Karpas-422 (cell line): Measurements from ENCODE around the gene ASB9. TPM values are rescaled to one million over a fixed set of nuclear protein-coding genes. Genes with fewer than 3 reads are reported as not detected.
"Not testable (repeated sequence)": the region's sequence is repeated elsewhere in the genome, so short reads cannot be mapped to it uniquely, and the experiment has no call there.

Source experiments
- DNase-seq: peaks from one replicate; pipeline ENCODE4 v3.0.0-alpha.2; 2015
- H2AFZ ChIP-seq: fragments of 200-600 bp; sonication (generic); 2 replicates; pipeline ENCODE4 v1.6.1; 2014; ENCODE audit warnings: antibody characterized with exemption, low read length, mixed read lengths
- H3K27ac ChIP-seq: fragments of 200-600 bp; sonication (generic); 2 replicates; pipeline ENCODE4 v1.5.1; 2014; ENCODE audit warnings: mild to moderate bottlenecking, low read length, moderate library complexity
- H3K27me3 ChIP-seq: fragments of 200-600 bp; sonication (generic); 2 replicates; pipeline ENCODE4 v1.6.1; 2014; ENCODE audit warnings: low read length, mixed read lengths
- H3K36me3 ChIP-seq: fragments of 200-600 bp; sonication (generic); 2 replicates; pipeline ENCODE4 v1.6.1; 2014; ENCODE audit warnings: low read length, mixed read lengths; ENCODE audit not compliant: insufficient read depth
- H3K4me1 ChIP-seq: fragments of 200-600 bp; sonication (generic); 2 replicates; pipeline ENCODE4 v1.6.1; 2014; ENCODE audit warnings: mild to moderate bottlenecking, low read length, mixed read lengths
- H3K4me2 ChIP-seq: fragments of 200-600 bp; sonication (generic); 2 replicates; pipeline ENCODE4 v1.6.1; 2014; ENCODE audit warnings: low read length, low read depth, mild to moderate bottlenecking; ENCODE audit not compliant: poor library complexity, severe bottlenecking
- H3K4me3 ChIP-seq: fragments of 200-600 bp; sonication (generic); 2 replicates; pipeline ENCODE4 v1.5.1; 2014; ENCODE audit warnings: mild to moderate bottlenecking, antibody characterized with exemption, low read length, mixed read lengths
- H3K79me2 ChIP-seq: fragments of 200-600 bp; sonication (generic); 2 replicates; pipeline ENCODE4 v1.6.1; 2014; ENCODE audit warnings: mild to moderate bottlenecking, low read length, mixed read lengths
- H3K9ac ChIP-seq: fragments of 200-600 bp; sonication (generic); 2 replicates; pipeline ENCODE4 v1.6.0; 2014; ENCODE audit warnings: low read length
- H3K9me2 ChIP-seq: fragments of 200-600 bp; sonication (generic), shearing (Covaris generic); replicated peaks from 2 replicates; pipeline ENCODE4 v1.6.0; 2014; ENCODE audit warnings: mild to moderate bottlenecking, low read length, moderate library complexity; ENCODE audit not compliant: insufficient read depth
- H3K9me3 ChIP-seq: fragments of 300-700, 200-600 bp; sonication (generic); 2 replicates; pipeline ENCODE4 v1.6.1; 2014; ENCODE audit warnings: low read length, mixed read lengths
- H4K20me1 ChIP-seq: fragments of 200-600 bp; sonication (generic); 2 replicates; pipeline ENCODE4 v1.6.1; 2014; ENCODE audit warnings: mild to moderate bottlenecking, antibody characterized with exemption, low read length, low read depth; ENCODE audit not compliant: insufficient read depth
- total RNA-seq: library from RNA; depleted of rRNA; stranded (reverse); fragments of >200 nt; shearing (Covaris generic); gene quantifications from 2 replicates; pipeline ENCODE4 v1.2.3, GENCODE V29; 2014; ENCODE audit warnings: low replicate concordance

The ASB9 gene
- total RNA-seq, 1 experiment from 2014 or later = not detected

DNA sequence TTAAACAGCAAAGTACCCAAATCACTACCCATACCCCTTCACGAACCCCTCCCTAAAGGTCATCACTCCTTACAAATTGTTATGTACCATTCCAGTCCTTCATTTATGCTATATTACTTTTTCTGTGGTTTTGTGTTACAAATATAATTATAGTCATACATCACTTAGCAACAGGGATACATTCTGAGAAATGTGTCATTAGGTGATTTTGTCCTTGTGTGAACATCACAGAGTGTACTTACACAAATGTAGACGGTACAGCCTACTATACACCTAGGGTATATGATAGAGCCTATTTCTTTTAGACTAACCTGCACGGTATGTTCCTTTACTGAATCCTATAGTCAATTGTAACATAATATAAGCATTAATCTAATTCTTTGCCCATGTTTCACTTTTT is 61.9 kb downstream of the ASB9 start:
- Histone ChIP-seq H3K9ac (no peak overlapping the region), H3K9me2 (no peaks in the 10 kb centered on the region), H3K27ac (no peak overlapping the region), H3K4me3 (no peak overlapping the region), H3K36me3 (no peaks in the 10 kb centered on the region), H3K79me2 (no peaks in the 10 kb centered on the region), H4K20me1 (no peaks in the 10 kb centered on the region), H3K27me3 (no peaks in the 10 kb centered on the region), H3K4me2 (no peak overlapping the region), H2AFZ (no peak overlapping the region), H3K4me1 (no peaks in the 10 kb centered on the region), H3K9me3 (no peaks in the 10 kb centered on the region)
- DNase-seq = no peak

DNA sequence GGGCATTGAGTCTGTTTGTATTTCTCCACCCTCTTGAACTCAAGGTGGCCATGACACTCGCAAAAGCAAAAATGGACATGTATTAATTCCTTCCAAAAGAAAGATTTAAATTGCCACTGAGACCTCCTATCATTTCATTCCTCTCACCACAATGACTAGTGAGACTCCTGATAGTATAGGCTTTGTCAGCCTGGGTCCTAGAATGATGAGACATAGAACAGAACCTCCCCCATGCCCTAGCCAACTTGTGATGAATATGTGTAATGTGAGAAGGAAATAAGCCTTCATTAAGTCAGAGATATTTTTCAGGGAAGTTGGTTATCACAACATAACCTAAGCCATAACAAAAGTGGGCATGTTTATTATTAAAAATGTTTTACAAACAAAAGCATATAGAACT is 62.5 kb downstream of the ASB9 start:
- H3K4me3 ChIP-seq = no peak overlapping the region
- no peak overlapping the region for H2AFZ ChIP-seq
- H4K20me1 ChIP-seq = no peaks in the 10 kb centered on the region
- no peak overlapping the region for H3K4me2 ChIP-seq
- H3K27ac ChIP-seq = no peak overlapping the region
- no peaks in the 10 kb centered on the region for H3K9me2 ChIP-seq
- no peaks in the 10 kb centered on the region for H3K36me3 ChIP-seq
- H3K79me2 ChIP-seq = no peaks in the 10 kb centered on the region
- no peaks in the 10 kb centered on the region for H3K27me3 ChIP-seq
- no peaks in the 10 kb centered on the region for H3K4me1 ChIP-seq
- DNase-seq = no peak
- H3K9me3 ChIP-seq = no peaks in the 10 kb centered on the region
- H3K9ac ChIP-seq = no peak overlapping the region

DNA sequence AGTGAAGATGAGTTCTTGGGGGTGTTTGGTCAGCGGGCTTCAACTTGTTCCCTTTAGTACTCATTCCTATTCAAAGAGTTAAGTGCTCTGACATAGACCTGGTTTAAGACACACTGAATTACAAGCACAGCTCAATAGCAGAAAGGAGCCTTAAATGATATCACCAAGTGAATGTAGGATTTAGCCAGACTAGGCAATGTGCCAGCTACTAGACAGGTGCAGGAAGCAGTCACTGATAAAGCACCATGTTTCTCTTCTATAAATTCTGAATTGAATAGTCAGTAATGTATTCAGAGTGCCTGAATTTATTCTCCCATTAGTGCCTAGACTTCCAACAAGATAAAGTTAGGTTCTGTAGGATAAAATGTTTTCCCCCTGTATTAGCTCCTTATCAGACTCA is 63.6 kb downstream of the ASB9 start:
- Histone ChIP-seq H4K20me1 (no peaks in the 10 kb centered on the region), H3K9me2 (no peaks in the 10 kb centered on the region)

GRCh38 chrX:15204130-15204751 is 65.6 kb downstream of the ASB9 start:
- Histone ChIP-seq H3K4me3 (no peak overlapping the region), H2AFZ (no peak overlapping the region), H3K27ac (no peak overlapping the region), H3K9me2 (no peaks in the 10 kb centered on the region), H3K9me3 (no peaks in the 10 kb centered on the region), H3K79me2 (no peaks in the 10 kb centered on the region), H3K9ac (no peak overlapping the region), H4K20me1 (no peaks in the 10 kb centered on the region), H3K4me1 (no peaks in the 10 kb centered on the region), H3K36me3 (no peaks in the 10 kb centered on the region), H3K4me2 (no peak overlapping the region), H3K27me3 (no peaks in the 10 kb centered on the region)
- no peak for DNase-seq

More for the DNA sequence above, 63.6 kb downstream of the ASB9 start:
- no peak overlapping the region for H2AFZ ChIP-seq
- no peaks in the 10 kb centered on the region for H3K36me3 ChIP-seq
- H3K9me3 ChIP-seq = no peaks in the 10 kb centered on the region
- no peaks in the 10 kb centered on the region for H3K27me3 ChIP-seq
- H3K27ac ChIP-seq = no peak overlapping the region
- no peak overlapping the region for H3K4me2 ChIP-seq
- no peak for DNase-seq
- no peaks in the 10 kb centered on the region for H3K79me2 ChIP-seq
- no peak overlapping the region for H3K4me3 ChIP-seq
- H3K4me1 ChIP-seq = no peaks in the 10 kb centered on the region
- no peak overlapping the region for H3K9ac ChIP-seq

- Histone ChIP-seq H3K4me2 (no peak overlapping the region), H3K27ac (no peak overlapping the region), H3K9ac (no peak overlapping the region), H3K27me3 (no peaks in the 10 kb centered on the region), H3K4me1 (no peaks in the 10 kb centered on the region), H2AFZ (no peak overlapping the region), H4K20me1 (no peaks in the 10 kb centered on the region), H3K79me2 (no peaks in the 10 kb centered on the region), H3K36me3 (no peaks in the 10 kb centered on the region), H3K9me2 (no peaks in the 10 kb centered on the region), H3K4me3 (no peak overlapping the region), H3K9me3 (no peaks in the 10 kb centered on the region)
- no peak for DNase-seq
Observed at GRCh38 chrX:15203694-15204093, 66.2 kb downstream of the ASB9 start.

- no peaks in the 10 kb centered on the region for H3K9me2 ChIP-seq
- H2AFZ ChIP-seq = no peak overlapping the region
- H3K4me1 ChIP-seq = no peaks in the 10 kb centered on the region
- H3K9me3 ChIP-seq = no peaks in the 10 kb centered on the region
- no peak overlapping the region for H3K4me2 ChIP-seq
- H4K20me1 ChIP-seq = no peaks in the 10 kb centered on the region
- H3K9ac ChIP-seq = no peak overlapping the region
- H3K4me3 ChIP-seq = no peak overlapping the region
- no peak for DNase-seq
- H3K27ac ChIP-seq = no peak overlapping the region
- no peaks in the 10 kb centered on the region for H3K79me2 ChIP-seq
- no peaks in the 10 kb centered on the region for H3K27me3 ChIP-seq
- H3K36me3 ChIP-seq = no peaks in the 10 kb centered on the region
Observed at GRCh38 chrX:15202454-15203177, 67.3 kb downstream of the ASB9 start.

DNA sequence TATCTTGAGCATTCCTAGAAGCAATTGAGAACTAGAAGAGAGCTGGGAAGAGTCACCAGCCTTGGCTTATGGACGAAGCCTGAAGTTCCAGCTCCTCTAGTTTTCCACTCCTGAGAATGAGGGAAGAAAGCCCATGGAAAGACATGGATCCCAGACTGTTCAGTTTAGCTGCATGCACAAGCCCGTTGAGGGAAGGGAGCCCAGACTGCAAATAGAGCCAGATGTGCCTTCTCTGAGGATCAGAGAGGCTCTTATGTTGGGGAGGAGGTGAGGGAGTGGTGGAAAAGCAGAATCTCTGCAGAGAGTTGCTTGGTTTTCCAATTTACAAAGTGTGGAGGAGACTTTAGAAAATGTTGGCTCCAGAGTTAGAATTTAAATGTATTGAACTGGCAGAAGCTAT is 69.0 kb downstream of the ASB9 start:
- H3K4me3 ChIP-seq = no peak overlapping the region
- DNase-seq = no peak
- no peaks in the 10 kb centered on the region for H3K4me1 ChIP-seq
- H4K20me1 ChIP-seq = no peaks in the 10 kb centered on the region
- no peaks in the 10 kb centered on the region for H3K79me2 ChIP-seq
- no peak overlapping the region for H3K9ac ChIP-seq
- no peak overlapping the region for H3K27ac ChIP-seq
- no peaks in the 10 kb centered on the region for H3K9me3 ChIP-seq
- H3K4me2 ChIP-seq = no peak overlapping the region
- no peaks in the 10 kb centered on the region for H3K36me3 ChIP-seq
- no peaks in the 10 kb centered on the region for H3K27me3 ChIP-seq
- no peaks in the 10 kb centered on the region for H3K9me2 ChIP-seq
- H2AFZ ChIP-seq = no peak overlapping the region

- H2AFZ ChIP-seq, DNase-seq, H3K9me3 ChIP-seq, H3K4me3 ChIP-seq, H4K20me1 ChIP-seq, H3K4me1 ChIP-seq, H3K9ac ChIP-seq, H3K27ac ChIP-seq, H3K79me2 ChIP-seq, H3K4me2 ChIP-seq, H3K36me3 ChIP-seq, H3K9me2 ChIP-seq, H3K27me3 ChIP-seq: not testable (repeated sequence)
Observed at GRCh38 chrX:15198608-15199202, 71.2 kb downstream of the ASB9 start.
